IMR-90 (cell line): ENCODE data around the gene PTPRO. TPM values are rescaled to one million over a fixed set of nuclear protein-coding genes. Genes with fewer than 3 reads are reported as not detected.

Experiments used
- ATAC-seq: fragments of 200-7000 bp; cut with Tn5 transposase; 2 replicates; pipeline ENCODE4 v1.9.1; 2020; ENCODE audit warnings: low read depth, mild to moderate bottlenecking, moderate library complexity
- BruUV-seq: library from RNA; stranded (reverse); fragments of 400-500 nt; replicated peaks from 2 replicates; lab custom pipeline; 2021; lab: Mats Ljungman, UMichigan
- CTCF ChIA-PET: fragments of 300-600 bp; formaldehyde crosslinking; extraction: SDS; loops from one replicate; lab custom pipeline; 2021; ENCODE audit warnings: antibody characterized with exemption; lab: Yijun Ruan, JAX
- POLR2A ChIA-PET: fragments of 300-600 bp; sonication (Branson Sonifier 250); formaldehyde crosslinking; loops from one replicate; lab custom pipeline; 2022; ENCODE audit warnings: antibody characterized with exemption; ENCODE audit not compliant: unreplicated experiment; lab: Charles Lee
- DNase-seq: peaks from one replicate; pipeline ENCODE4 v3.0.0; 2013
- H2AFZ ChIP-seq: replicated peaks from 2 replicates; pipeline ENCODE3; 2013; ENCODE audit warnings: low read length, mild to moderate bottlenecking; ENCODE audit not compliant: poor library complexity
- H2AK5ac ChIP-seq: 2 replicates; pipeline ENCODE4 v1.6.1; 2013; ENCODE audit warnings: low read depth, low read length, inconsistent platforms
- H2AK9ac ChIP-seq: replicated peaks from 2 replicates; pipeline ENCODE3; 2013; ENCODE audit warnings: mild to moderate bottlenecking, low read depth, low read length, moderate library complexity; ENCODE audit not compliant: poor library complexity
- H2BK120ac ChIP-seq: 2 replicates; pipeline ENCODE4 v1.6.1; 2013; ENCODE audit warnings: low read depth, low read length, inconsistent platforms
- H2BK15ac ChIP-seq: 3 replicates; pipeline ENCODE4 v1.6.1; 2013; ENCODE audit warnings: low read depth, low read length, inconsistent platforms
- H2BK20ac ChIP-seq: 2 replicates; pipeline ENCODE4 v1.6.1; 2013; ENCODE audit warnings: low read depth, mild to moderate bottlenecking, inconsistent platforms, low read length, moderate library complexity
- H2BK5ac ChIP-seq: 2 replicates; pipeline ENCODE4 v1.6.1; 2013; ENCODE audit warnings: mild to moderate bottlenecking, low read depth, low read length, inconsistent platforms; ENCODE audit not compliant: poor library complexity, severe bottlenecking
- H3K14ac ChIP-seq: replicated peaks from 2 replicates; pipeline ENCODE4 v1.6.1; 2013; ENCODE audit warnings: low read depth, low read length, inconsistent platforms
- H3K18ac ChIP-seq: 2 replicates; pipeline ENCODE4 v1.6.1; 2013; ENCODE audit warnings: low read depth, low read length, control low read depth
- H3K23ac ChIP-seq: 2 replicates; pipeline ENCODE4 v1.6.1; 2013; ENCODE audit warnings: low read depth, low read length, inconsistent platforms
- H3K27ac ChIP-seq: 2 replicates; pipeline ENCODE4 v1.5.1; 2013; ENCODE audit warnings: mild to moderate bottlenecking, control low read depth, low read length; ENCODE audit not compliant: insufficient read depth
- H3K27me3 ChIP-seq: 2 replicates; pipeline ENCODE4 v1.6.1; 2013; ENCODE audit warnings: low read length; ENCODE audit not compliant: control insufficient read depth, insufficient read depth
- H3K36me3 ChIP-seq: 2 replicates; pipeline ENCODE4 v1.6.1; 2013; ENCODE audit warnings: low read length, mixed read lengths; ENCODE audit not compliant: control insufficient read depth, insufficient read depth
- H3K4ac ChIP-seq: 2 replicates; pipeline ENCODE4 v1.6.1; 2013; ENCODE audit warnings: low read depth, low read length, inconsistent platforms
- H3K4me1 ChIP-seq: 2 replicates; pipeline ENCODE4 v1.6.1; 2013; ENCODE audit warnings: low read length, mixed read lengths; ENCODE audit not compliant: control insufficient read depth, insufficient read depth
- H3K4me2 ChIP-seq: 2 replicates; pipeline ENCODE4 v1.6.1; 2013; ENCODE audit warnings: low read depth, mild to moderate bottlenecking, control low read depth, low read length, moderate library complexity
- H3K4me3 ChIP-seq: 2 replicates; pipeline ENCODE4 v1.5.1; 2013; ENCODE audit warnings: low read depth, mild to moderate bottlenecking, control low read depth, low read length, moderate library complexity; ENCODE audit not compliant: insufficient read depth
- H3K56ac ChIP-seq: 2 replicates; pipeline ENCODE4 v1.6.1; 2013; ENCODE audit warnings: low read length, inconsistent platforms; ENCODE audit not compliant: insufficient read depth; ENCODE audit errors: extremely low read depth
- H3K79me1 ChIP-seq, 2 experiments: 2 replicates each; pipeline ENCODE4 v1.6.1; 2013; ENCODE audit warnings: low read length in 2 of 2, inconsistent platforms in 1 of 2, low read depth in 1 of 2
- H3K9ac ChIP-seq: 2 replicates; pipeline ENCODE4 v1.6.1; 2013; ENCODE audit warnings: low read depth, low read length, control low read depth
- H3K9me1 ChIP-seq: 2 replicates; pipeline ENCODE4 v1.6.1; 2013; ENCODE audit warnings: low read length, inconsistent platforms; ENCODE audit not compliant: insufficient read depth
- H3K9me3 ChIP-seq: 2 replicates; pipeline ENCODE4 v1.6.1; 2013; ENCODE audit warnings: low read length; ENCODE audit not compliant: control insufficient read depth, insufficient read depth
- H4K20me1 ChIP-seq: 2 replicates; pipeline ENCODE4 v1.6.1; 2013; ENCODE audit warnings: low read length, inconsistent platforms; ENCODE audit not compliant: insufficient read depth
- H4K5ac ChIP-seq: 2 replicates; pipeline ENCODE4 v1.6.1; 2013; ENCODE audit warnings: mild to moderate bottlenecking, low read depth, low read length, control low read depth
- H4K8ac ChIP-seq, 2 experiments: 2 replicates each; pipeline ENCODE4 v1.6.1; 2013; ENCODE audit warnings: low read depth in 2 of 2, low read length in 2 of 2, control low read depth in 1 of 2, inconsistent platforms in 1 of 2
- H4K91ac ChIP-seq: 2 replicates; pipeline ENCODE4 v1.6.1; 2013; ENCODE audit warnings: low read depth, low read length, inconsistent platforms; ENCODE audit not compliant: insufficient read depth
- BHLHE40 ChIP-seq: fragments of 150-350 bp; IDR thresholded peaks from 2 replicates; pipeline ENCODE4 v1.6.1; 2016; ENCODE audit warnings: mild to moderate bottlenecking, low read depth, low read length
- CEBPB ChIP-seq: IDR thresholded peaks from 2 replicates; pipeline ENCODE4 v1.6.1; 2012; ENCODE audit warnings: low read depth, low read length, improper control_type of control experiment
- CHD1 ChIP-seq: IDR thresholded peaks from 2 replicates; pipeline ENCODE4 v1.6.1; 2012; ENCODE audit warnings: low read depth, low read length, improper control_type of control experiment
- CTCF ChIP-seq: conservative IDR thresholded peaks from 2 replicates; pipeline ENCODE4 v1.5.1; 2012; ENCODE audit warnings: mild to moderate bottlenecking, low read depth, low read length, improper control_type of control experiment
- ELK1 ChIP-seq: fragments of 150-350 bp; IDR thresholded peaks from 2 replicates; pipeline ENCODE4 v1.6.1; 2016; ENCODE audit warnings: low read depth, mild to moderate bottlenecking, low read length, moderate library complexity, borderline replicate concordance
- FOS ChIP-seq: fragments of 150-350 bp; IDR thresholded peaks from 2 replicates; pipeline ENCODE4 v1.6.1; 2016; ENCODE audit warnings: low read depth, low read length
- MAFK ChIP-seq: IDR thresholded peaks from 2 replicates; pipeline ENCODE4 v1.6.1; 2012; ENCODE audit warnings: low read depth, low read length, improper control_type of control experiment
- MAZ ChIP-seq: IDR thresholded peaks from 2 replicates; pipeline ENCODE4 v1.6.1; 2012; ENCODE audit warnings: low read depth, mild to moderate bottlenecking, low read length, improper control_type of control experiment, moderate library complexity, borderline replicate concordance
- MXI1 ChIP-seq: IDR thresholded peaks from 2 replicates; pipeline ENCODE4 v1.6.1; 2012; ENCODE audit warnings: low read depth, mild to moderate bottlenecking, low read length, moderate library complexity, borderline replicate concordance
- NFE2L2 ChIP-seq: fragments of 150-350 bp; IDR thresholded peaks from 2 replicates; pipeline ENCODE4 v1.6.1; 2016; ENCODE audit warnings: low read depth, mild to moderate bottlenecking, low read length
- POLR2A ChIP-seq: IDR thresholded peaks from 2 replicates; pipeline ENCODE4 v1.6.1; 2012; ENCODE audit warnings: mild to moderate bottlenecking, low read depth, low read length
- RAD21 ChIP-seq: IDR thresholded peaks from 2 replicates; pipeline ENCODE4 v1.6.1; 2012; ENCODE audit warnings: low read length, improper control_type of control experiment
- RCOR1 ChIP-seq: IDR thresholded peaks from 2 replicates; pipeline ENCODE4 v1.6.1; 2012; ENCODE audit warnings: mild to moderate bottlenecking, low read length, improper control_type of control experiment; ENCODE audit not compliant: insufficient replicate concordance
- RFX5 ChIP-seq: IDR thresholded peaks from 2 replicates; pipeline ENCODE4 v1.8.0; 2012; ENCODE audit warnings: low read depth, mild to moderate bottlenecking, low read length, moderate library complexity
- SMC3 ChIP-seq: fragments of 150-350 bp; IDR thresholded peaks from 2 replicates; pipeline ENCODE4 v1.6.1; 2016; ENCODE audit warnings: low read depth, mild to moderate bottlenecking, antibody characterized with exemption, low read length, moderate library complexity
- USF2 ChIP-seq: fragments of 150-350 bp; IDR thresholded peaks from 2 replicates; pipeline ENCODE4 v1.6.1; 2017; ENCODE audit warnings: mild to moderate bottlenecking, antibody characterized with exemption, low read length, low read depth
- WGBS, 2 experiments: methylation state at CpG; one replicate each; pipeline versions ENCODE4 v1.1.5 to v1.1.7; 2013; ENCODE audit warnings: missing lambda C conversion rate in 2 of 2; ENCODE audit not compliant: insufficient read length in 1 of 2; ENCODE audit errors: extremely low coverage in 2 of 2; 5-methylcytosine and 5-hydroxymethylcytosine counted together
- dilution Hi-C: fragments of 300-500 bp; cut with HindIII; formaldehyde crosslinking; loops from one replicate; pipeline ENCODE4 v1.14.3; 2018; ENCODE audit warnings: low sequenced_read_pairs; ENCODE audit not compliant: unreplicated experiment
- in situ Hi-C: fragments of 300-500 bp; cut with MboI; formaldehyde crosslinking; loops from 3 replicates; pipeline ENCODE4 v1.14.3; 2019; ENCODE audit warnings: low sequenced_read_pairs, inconsistent platforms, mixed read lengths
- intact Hi-C: fragments of 100-400 bp; cut with micrococcal nuclease; formaldehyde crosslinking; loops from 2 replicates; pipeline ENCODE4 v1.10.0; 2022
- polyA plus RNA-seq, 3 experiments: library from polyadenylated mRNA; depleted of rRNA; stranded (reverse); fragments of >200 nt; gene quantifications; 2 replicates each; pipeline ENCODE4 v1.2.3, GENCODE V29; 2012; ENCODE audit warnings: low replicate concordance in 1 of 3
- total RNA-seq: library from RNA; depleted of rRNA; stranded (reverse); fragments of >200 nt; gene quantifications from 2 replicates; pipeline ENCODE4 v1.2.3, GENCODE V29; 2012

PTPRO gene
- total and polyA plus RNA-seq, 2 of the 4 experiments (the other 2 are of a cell fraction) = 0.03 to 0.18 TPM

GRCh38 chr12:15556411-15557102 lies 234.2 kb downstream of the PTPRO start:
- Histone ChIP-seq H3K4ac (no peak overlapping the region), H3K9ac (no peak overlapping the region), H2AFZ (no peak overlapping the region), H2BK15ac (no peak overlapping the region), H2BK20ac (no peak overlapping the region), H3K4me1 (no peaks in the 10 kb centered on the region), H4K5ac (no peak overlapping the region), H3K9me3 (no peaks in the 10 kb centered on the region), H3K14ac (no peak overlapping the region), H3K79me1 (no peaks in the 10 kb centered on the region), H4K20me1 (no peaks in the 10 kb centered on the region), H2BK5ac (no peak overlapping the region), H3K36me3 (no peaks in the 10 kb centered on the region), H2AK9ac (no peak overlapping the region), H3K27ac (no peak overlapping the region), H4K91ac (no peak overlapping the region), H2AK5ac (no peak overlapping the region), H3K4me3 (no peak overlapping the region), H3K9me1 (no peaks in the 10 kb centered on the region), H3K4me2 (no peak overlapping the region), H3K56ac (no peak overlapping the region), H3K23ac (no peak overlapping the region), H3K18ac (no peak overlapping the region), H3K27me3 (no peaks in the 10 kb centered on the region), H4K8ac (no peak overlapping the region), H2BK120ac (no peak overlapping the region)
- DNase-seq = no peak
- no TSS peak for BruUV-seq
- no peak for TF ChIP-seq NFE2L2
- no peak for TF ChIP-seq MXI1
- TF ChIP-seq BHLHE40 = no peak
- no peak for TF ChIP-seq RCOR1
- no peak for TF ChIP-seq FOS
- TF ChIP-seq CHD1 = no peak
- no peak for TF ChIP-seq USF2
- no peak for TF ChIP-seq MAZ
- no peak for TF ChIP-seq ELK1
- TF ChIP-seq RFX5 = no peak
- TF ChIP-seq CEBPB = no peak
- TF ChIP-seq SMC3 = no peak
- no peak for TF ChIP-seq CTCF
- no peak for TF ChIP-seq RAD21
- no peak for TF ChIP-seq MAFK
- TF ChIP-seq POLR2A = no peak
- in situ Hi-C loops (no loop called here), intact Hi-C loops (no loop called here), dilution Hi-C loops (no loop called here)
- WGBS, 2 experiments = no CpG with 5 or more reads among the region's 5 CpGs
- peak; percentile 51 for ATAC-seq
- CTCF ChIA-PET = interaction anchor here (0.6 to 1.2 kb wide), 4 partner anchors 9 to 316 kb away, joined by 3 to 8 read pairs (median 3); no protein-coding TSS in a partner anchor
- POLR2A ChIA-PET = interaction anchor here (0.6 kb wide), 1 partner anchor 240 kb away, joined by 7 read pairs; no protein-coding TSS in a partner anchor
